Measurements from ENCODE around the gene TRIM22. TPM values are rescaled to one million over a fixed set of nuclear protein-coding genes. Genes with fewer than 3 reads are reported as not detected.
"Not testable (repeated sequence)": the region's sequence is repeated elsewhere in the genome, so short reads cannot be mapped to it uniquely, and the experiment has no call there.

Gene TRIM22
- total RNA-seq, 1 donor from 2014 or later, result 177 TPM

DNA sequence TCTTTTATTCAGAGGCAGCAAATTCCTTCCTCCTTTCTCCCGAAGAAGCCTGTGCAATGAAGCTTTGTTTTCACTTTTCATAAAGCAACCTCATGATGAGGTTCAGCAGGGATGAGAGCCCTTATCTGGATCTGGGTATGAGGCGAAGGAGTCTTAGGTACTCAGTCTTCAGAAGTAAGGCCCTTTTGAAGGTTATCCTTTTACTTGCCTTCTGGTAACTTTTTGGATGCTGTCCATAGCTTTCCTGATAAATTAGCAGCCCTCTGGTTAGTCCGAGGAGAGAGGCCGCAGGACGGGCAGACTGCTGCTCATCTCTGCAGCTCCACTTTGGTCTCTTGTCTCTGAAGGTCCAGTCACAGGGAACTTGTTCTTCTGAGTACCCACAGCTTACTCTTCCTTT is 1.1 kb downstream of the TRIM22 start:
- intact Hi-C loops (cut with micrococcal nuclease), result no loop called here

DNA sequence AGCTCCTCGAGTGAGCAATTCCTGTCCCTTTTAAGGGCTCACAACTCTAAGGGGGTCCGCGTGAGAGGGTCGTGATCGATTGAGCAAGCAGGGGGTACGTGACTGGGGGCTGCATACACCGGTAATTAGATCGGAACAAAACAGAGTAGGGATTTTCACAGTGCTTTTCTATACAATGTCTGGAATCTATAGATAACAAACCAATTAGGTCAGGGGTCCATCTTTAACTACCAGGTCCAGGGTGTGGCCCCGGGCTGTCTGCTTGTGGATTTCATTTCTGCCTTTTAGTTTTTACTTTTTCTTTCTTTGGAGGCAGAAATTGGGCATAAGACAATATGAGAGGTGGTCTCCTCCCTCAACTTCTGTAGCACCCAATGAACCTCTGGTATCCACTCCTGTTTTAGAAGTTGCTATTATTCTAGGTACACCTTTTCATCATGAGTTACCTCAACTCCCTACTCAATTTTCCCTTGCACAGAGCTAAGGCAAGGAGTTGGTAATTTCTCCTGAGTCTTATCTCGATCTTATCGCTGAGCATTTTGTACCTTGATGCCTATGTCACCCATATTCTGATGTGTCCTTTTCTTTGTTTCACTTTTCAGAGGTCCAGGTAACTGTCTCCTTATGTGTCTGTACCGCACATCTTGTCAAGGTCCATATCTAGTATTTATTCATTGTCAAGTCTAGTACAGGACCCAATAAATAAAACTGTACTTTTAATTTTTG is 1.8 kb downstream of the TRIM22 start:
- intact Hi-C loops (cut with micrococcal nuclease), result not testable (repeated sequence)

DNA sequence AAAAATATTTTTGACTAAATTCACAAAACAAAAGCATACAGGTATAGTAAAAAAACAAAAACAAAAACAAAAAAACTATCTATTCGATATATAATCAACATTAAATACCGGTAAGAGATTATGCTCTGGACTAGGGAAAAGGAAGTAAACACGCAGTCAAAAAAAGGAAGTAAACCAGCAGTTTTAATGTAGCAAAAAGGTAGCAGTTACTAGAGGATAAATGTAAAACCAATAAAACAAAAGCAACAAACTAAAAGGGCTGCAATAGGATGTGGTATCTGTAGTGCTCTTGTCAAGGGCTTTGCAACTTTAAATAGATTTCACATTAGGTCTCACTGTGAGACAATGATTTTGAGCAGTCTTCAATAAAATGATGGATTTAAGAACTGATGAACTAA is 2.4 kb downstream of the TRIM22 start:
- intact Hi-C loops (cut with micrococcal nuclease), result no loop called here

DNA sequence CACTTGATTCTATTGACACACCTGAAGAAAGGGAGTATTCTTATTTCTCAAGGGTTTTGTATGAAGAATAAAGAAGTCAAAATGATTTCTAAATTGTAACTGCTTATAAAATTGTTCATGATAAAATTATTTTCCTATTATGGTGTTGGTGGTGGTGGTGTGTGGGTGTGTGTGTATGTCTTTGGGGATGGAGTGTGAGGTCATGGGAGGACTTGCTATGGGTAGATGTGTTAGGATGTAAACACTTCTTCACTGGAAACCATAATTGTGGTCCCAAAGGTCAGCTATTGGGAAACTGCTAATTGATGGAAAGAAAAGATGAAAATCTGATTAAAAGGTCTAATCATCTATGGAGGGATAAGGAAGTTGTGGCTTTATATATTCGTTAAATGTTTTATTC is 5.1 kb downstream of the TRIM22 start:
- intact Hi-C loops (cut with micrococcal nuclease), result no loop called here

DNA sequence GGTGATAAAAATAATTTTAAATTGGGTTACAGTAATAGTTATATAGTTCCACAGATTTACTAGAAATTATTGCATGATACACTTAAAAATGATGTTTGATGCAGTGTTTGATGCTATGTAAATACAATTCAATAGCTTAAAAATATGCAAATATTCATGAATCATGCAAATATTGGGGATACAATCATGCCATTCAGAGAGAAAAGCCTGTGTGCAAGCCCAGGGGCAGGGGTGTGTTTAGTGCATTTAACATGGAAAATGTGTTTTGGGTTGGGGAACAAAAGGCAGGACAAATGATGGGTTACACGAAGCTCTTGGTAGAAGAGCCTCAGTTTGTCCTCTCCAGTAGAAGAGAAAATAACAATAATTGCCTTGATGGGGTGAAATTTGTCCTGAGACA is 6.0 kb downstream of the TRIM22 start:
- intact Hi-C loops (cut with micrococcal nuclease), result no loop called here

DNA sequence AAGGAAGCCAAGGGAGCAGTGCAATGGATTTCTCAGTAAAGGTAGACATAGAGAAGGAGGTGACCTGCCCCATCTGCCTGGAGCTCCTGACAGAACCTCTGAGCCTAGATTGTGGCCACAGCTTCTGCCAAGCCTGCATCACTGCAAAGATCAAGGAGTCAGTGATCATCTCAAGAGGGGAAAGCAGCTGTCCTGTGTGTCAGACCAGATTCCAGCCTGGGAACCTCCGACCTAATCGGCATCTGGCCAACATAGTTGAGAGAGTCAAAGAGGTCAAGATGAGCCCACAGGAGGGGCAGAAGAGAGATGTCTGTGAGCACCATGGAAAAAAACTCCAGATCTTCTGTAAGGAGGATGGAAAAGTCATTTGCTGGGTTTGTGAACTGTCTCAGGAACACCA is 6.6 kb downstream of the TRIM22 start:
- intact Hi-C loops (cut with micrococcal nuclease), result no loop called here

DNA sequence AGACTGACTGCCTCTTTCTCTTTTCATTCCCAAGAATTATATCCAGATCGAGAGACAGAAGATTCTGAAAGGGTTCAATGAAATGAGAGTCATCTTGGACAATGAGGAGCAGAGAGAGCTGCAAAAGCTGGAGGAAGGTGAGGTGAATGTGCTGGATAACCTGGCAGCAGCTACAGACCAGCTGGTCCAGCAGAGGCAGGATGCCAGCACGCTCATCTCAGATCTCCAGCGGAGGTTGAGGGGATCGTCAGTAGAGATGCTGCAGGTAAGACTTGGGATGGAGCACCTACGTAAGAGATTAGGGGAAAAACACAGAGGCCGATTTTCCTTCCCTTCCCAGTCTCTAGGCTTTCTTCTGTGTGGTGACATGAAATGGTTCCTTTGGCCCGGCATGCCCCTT is 8.7 kb downstream of the TRIM22 start:
- intact Hi-C loops (cut with micrococcal nuclease), result no loop called here

DNA sequence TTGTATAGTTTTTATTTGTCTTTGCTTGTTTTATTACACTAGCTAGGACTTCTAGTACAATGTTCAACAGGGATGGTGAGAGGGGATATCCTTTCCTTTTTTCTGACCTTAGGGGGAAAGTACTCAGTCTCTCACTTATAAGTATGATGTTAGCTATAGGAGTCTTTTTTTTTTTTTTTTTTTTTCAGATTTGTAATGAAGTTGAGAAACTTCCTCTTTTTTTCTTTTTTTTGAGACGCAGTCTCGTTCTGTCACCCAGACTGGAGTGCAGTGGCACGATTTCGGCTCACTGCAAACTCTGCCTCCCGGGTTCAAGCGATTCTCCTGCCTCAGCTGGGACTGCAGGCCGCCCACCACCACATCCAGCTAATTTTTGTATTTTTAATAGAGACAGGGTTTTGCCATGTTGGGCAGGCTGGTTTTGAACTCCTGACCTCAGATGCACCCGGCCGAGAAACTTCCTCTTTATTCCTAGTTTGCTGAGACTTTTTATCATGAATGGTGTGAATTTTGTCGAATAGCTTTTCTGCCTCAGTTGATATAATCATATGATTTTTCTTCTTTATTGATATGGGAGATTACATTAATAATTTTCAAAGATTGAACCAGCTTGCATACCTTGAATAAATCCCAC is 10.9 kb downstream of the TRIM22 start:
- intact Hi-C loops (cut with micrococcal nuclease), result no loop called here

DNA sequence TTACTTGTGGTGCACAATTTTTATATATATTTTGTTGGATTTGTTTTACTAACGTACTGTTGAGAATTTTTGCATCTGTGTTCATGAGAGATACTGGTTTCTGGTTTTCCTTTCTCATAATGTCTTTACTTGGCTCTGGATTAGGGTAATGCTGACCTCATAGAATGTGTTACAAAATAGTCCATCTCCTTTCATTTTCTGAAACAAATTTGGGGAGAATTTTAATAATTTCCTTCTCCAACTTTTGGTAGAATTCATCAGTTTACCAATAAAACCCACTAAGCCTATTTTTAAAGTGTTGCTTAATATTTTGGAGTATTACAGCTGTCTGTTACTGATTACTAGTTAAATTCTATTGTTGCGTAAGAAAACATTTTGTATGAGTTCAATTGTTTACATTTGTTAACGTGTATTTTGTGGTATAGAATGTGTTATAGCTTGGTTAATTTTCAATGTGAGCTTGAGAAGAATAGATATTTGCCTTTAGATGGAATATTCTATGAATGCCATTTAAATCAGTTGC is 11.5 kb downstream of the TRIM22 start:
- intact Hi-C loops (cut with micrococcal nuclease), result no loop called here

DNA sequence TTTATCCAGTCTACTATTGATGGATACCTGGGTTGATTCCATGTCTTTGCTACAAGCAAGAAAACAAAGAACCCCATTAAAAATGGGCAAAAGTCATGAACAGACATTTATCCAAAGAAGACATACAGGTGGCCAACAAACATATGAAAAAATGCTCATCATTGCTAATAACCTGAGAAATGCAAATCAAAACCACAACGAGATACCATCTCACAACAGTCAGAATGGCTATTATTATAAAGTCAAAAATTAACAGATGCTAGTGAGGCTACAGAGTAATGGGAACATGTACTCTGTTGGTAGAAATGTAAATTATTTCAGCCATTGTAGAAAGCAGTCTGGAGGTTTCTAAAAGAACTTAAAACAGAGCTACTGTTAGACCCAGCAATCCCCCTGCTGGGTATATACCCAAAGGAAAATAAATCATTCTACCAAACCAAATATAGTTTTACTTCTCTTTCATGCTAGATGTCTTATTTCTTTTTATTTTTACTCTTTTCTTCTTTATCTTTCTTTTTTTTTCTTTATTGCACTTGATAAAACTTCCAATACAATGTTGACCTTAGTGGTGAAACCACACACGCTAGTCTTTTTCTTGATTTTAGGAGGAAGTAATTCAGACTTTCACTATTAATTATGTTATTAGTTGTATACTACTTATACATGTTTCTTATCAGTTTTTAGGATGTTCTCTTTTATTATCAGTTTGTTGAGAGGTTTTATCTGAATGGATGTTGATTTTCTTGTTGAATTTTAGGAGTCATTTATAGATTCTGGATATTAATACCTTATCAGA is 14.3 kb downstream of the TRIM22 start:
- intact Hi-C loops (cut with micrococcal nuclease), result loop anchor here (2.0 kb wide), 1 partner anchor 19 kb away; the partner anchor contains the start of gene TRIM5

DNA sequence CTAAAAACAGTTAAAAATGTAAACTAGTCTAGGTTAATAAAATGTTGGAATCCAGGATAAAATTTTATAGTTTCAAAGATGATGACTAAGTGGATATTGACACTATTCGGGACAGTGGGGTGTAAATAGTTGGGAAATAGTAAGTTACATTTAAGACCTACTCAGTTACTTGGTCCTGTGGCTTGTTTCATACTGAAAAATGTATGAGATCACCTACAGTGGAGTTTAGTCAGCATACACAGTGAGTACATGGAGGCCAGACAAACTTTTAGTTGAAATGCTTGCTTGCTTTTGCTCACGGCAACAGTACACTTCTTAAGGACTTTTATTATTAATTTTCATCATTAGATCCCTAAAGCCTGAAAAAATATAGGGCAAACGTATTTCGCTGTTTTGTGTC is 16.1 kb downstream of the TRIM22 start:
- intact Hi-C loops (cut with micrococcal nuclease), result loop anchor here (2.0 kb wide), 1 partner anchor 21 kb away; the partner anchor contains the start of gene TRIM5

DNA sequence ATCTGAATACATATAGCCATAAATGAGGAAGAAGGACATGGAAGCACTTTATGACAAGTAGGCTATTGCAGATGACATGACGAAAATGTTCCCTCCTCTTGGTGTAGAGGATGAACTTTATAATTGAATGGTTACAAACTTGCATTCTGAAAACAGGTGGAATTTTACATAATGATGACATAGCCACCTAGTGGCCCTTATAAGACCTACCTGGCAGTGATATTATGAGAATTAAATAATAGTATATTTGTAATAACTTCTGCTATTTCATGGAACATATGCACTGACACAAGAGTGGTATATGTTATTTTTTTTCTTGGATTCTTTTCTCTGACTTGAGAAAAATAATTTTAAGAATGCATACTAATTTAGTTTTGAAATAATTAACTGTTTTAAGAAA is 22.9 kb downstream of the TRIM22 start:
- intact Hi-C loops (cut with micrococcal nuclease), result loop anchor here (1.0 kb wide), 2 partner anchors 28 to 112 kb away; no protein-coding TSS in a partner anchor

DNA sequence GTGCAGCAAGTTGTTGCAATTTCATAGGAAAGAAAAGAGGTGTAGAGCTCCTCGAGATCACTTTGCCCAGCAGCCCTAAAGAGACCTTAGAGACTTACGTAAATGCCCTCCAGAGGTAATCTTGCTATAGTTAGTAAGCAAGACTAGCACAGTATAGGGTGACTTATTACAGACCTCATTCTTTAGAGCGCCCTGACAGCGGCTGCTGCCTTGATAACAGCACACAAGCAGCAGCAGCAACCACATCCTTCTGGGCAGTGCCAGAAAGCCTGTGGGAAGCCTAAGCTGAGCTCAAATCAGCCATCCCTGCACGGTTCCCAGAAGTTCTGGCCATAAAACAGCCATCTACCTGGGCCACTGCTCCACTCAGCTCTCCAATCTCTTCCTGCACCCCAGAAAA is 24.1 kb downstream of the TRIM22 start:
- intact Hi-C loops (cut with micrococcal nuclease), result no loop called here

DNA sequence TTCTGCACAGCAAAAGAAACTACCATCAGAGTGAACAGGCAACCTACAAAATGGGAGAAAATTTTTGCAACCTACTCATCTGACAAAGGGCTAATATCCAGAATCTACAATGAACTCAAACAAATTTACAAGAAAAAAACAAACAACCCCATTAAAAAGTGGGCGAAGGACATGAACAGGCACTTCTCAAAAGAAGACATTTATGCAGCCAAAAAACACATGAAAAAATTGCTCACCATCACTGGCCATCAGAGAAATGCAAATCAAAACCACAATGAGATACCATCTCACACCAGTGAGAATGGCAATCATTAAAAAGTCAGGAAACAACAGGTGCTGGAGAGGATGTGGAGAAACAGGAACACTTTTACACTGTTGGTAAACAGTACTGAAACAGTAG is 26.9 kb downstream of the TRIM22 start:
- intact Hi-C loops (cut with micrococcal nuclease), result not testable (repeated sequence)

DNA sequence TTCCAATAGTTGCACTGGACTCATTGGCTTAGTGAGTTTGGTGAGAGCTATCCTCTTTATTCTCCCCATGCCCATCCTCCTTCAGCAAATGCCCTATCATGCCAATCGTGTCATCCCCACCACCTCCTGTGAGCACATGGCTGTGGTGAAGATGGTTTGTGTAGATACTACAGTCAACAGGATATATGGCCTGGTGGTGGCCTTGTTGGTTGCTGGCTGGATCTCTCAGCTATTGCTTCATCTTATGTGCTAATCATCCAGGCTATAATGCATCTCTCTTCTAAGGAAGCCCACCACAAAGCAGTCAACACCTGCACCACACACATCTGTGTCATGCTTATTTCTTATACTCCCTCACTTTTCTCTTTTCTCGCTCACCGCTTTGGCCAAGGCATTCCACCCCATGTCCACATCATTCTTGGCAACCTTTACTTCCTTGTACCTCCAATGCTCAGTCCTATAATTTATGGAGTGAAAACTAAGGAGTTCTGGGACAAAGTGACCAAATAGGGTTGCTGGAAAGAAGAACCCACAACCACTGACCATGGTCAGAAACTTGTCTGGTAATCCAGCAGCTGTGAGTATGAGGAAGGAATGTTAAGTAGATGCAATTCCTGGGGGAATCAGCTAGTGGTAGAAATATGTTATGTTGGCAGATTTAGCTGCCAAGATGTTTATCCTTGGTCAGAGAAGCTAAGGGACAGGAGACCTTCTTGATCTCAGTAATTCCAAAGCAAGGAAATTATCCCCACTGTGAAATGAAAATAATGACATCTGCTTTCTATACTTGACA is 30.3 kb downstream of the TRIM22 start:
- intact Hi-C loops (cut with micrococcal nuclease), result no loop called here

DNA sequence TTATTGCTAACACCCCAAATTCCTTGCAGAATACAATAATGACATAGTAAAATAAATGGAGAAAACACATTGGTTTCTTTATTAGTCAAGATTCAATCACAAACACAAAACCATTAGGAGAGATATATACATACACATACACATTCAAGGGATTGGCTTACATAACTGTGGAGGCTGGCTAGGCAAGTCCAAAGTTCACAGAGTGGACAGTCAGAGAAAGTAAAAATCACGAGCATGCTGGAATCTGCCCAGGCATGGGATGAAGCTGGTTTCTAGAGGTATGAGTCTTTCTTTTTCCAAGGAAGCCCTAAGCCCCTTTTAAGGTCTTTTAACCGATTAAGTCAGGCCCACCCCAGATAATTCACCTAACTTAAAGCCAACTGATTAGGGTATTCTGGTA is 33.0 kb downstream of the TRIM22 start:
- intact Hi-C loops (cut with micrococcal nuclease), result no loop called here

DNA sequence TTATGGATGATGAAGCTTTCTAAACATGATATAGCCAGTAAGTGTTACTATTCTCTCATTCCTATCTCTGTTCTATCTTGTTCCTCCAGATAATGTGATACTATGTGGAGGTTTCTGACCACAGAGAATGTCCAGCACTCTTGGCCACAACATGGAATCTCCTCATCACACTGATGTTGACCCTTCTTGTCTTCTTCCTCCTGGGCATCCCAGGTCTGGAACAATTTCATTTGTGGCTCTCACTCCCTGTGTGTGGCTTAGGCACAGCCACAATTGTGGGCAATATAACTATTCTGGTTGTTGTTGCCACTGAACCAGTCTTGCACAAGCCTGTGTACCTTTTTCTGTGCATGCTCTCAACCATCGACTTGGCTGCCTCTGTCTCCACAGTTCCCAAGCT is 36.8 kb downstream of the TRIM22 start:
- intact Hi-C loops (cut with micrococcal nuclease), result no loop called here

DNA sequence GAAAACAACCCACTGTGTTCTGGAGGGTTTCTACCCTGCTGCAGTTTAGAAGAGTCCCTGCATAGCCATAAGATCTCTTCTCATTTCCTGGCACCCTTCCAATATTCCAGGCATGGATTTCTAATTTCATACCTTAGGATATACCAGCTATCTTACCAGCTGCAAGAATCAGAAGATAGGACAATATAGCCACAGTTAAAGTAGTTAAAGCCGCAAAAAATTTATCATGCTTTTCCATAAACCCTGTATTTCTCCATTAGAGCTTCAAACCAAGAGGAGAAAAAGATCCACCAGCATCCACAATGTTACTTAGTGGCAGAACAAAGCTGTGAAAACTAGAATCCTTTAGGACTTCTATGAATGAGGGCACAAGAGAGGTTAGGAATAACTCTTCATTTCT is 38.1 kb downstream of the TRIM22 start:
- intact Hi-C loops (cut with micrococcal nuclease), result no loop called here

DNA sequence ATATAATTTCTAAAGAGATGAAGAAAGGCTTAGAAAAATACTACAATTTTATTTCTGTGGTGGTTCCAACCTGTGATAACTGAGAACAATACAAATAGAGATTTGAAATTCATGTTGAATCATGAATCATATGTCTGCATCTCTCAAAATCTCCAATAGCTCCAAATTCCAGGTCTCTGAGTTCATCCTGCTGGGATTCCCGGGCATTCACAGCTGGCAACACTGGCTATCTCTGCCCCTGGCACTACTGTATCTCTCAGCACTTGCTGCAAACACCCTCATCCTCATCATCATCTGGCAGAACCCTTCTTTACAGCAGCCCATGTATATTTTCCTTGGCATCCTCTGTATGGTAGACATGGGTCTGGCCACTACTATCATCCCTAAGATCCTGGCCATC is 46.8 kb downstream of the TRIM22 start, which contains the start of gene OR56B1:
Gene OR56B1 (plus strand): TSS at position 53 of the 400 bp plus-strand sequence. CDS start 69 bp downstream, at position 122.
- intact Hi-C loops (cut with micrococcal nuclease), result no loop called here

DNA sequence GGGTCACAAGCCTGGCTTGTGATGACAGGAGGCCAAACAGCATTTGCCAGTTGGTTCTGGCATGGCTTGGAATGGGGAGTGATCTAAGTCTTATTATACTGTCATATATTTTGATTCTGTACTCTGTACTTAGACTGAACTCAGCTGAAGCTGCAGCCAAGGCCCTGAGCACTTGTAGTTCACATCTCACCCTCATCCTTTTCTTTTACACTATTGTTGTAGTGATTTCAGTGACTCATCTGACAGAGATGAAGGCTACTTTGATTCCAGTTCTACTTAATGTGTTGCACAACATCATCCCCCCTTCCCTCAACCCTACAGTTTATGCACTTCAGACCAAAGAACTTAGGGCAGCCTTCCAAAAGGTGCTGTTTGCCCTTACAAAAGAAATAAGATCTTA is 47.5 kb downstream of the TRIM22 start:
- intact Hi-C loops (cut with micrococcal nuclease), result no loop called here

Measured in T-helper 2 cell treated with Interferon-gamma antibody and Interleukin-4, amounts not matched to agents 100 ng/mL and 5 ng/mL, for 36 hours (primary cell).